Loucy (cell line): ENCODE results near the gene TPTE.
"Not testable (repeated sequence)": the region's sequence is repeated elsewhere in the genome, so short reads cannot be mapped to it uniquely, and the experiment has no call there.

Experiments
- H2AFZ ChIP-seq: fragments of 200-600 bp; sonication (generic); 2 replicates; pipeline ENCODE4 v1.6.0; 2016; ENCODE audit warnings: antibody characterized with exemption, mild to moderate bottlenecking, low read length, moderate library complexity
- H3F3A ChIP-seq: fragments of 200-600 bp; 2 replicates; pipeline ENCODE4 v1.6.0; 2016; ENCODE audit warnings: antibody characterized with exemption, low read depth, mild to moderate bottlenecking
- H3K27me3 ChIP-seq: fragments of 200-600 bp; sonication (generic); 2 replicates; pipeline ENCODE4 v1.6.1; 2014; ENCODE audit warnings: low read length, mild to moderate bottlenecking; ENCODE audit not compliant: insufficient read depth, poor library complexity, severe bottlenecking
- H3K36me3 ChIP-seq: fragments of 200-600 bp; sonication (generic); 2 replicates; pipeline ENCODE4 v1.6.1; 2016; ENCODE audit warnings: low read length; ENCODE audit not compliant: insufficient read depth
- H3K4me1 ChIP-seq: fragments of 200-600 bp; sonication (generic); 2 replicates; pipeline ENCODE4 v1.5.1; 2014; ENCODE audit warnings: low read length, mild to moderate bottlenecking; ENCODE audit not compliant: insufficient read depth, poor library complexity, severe bottlenecking
- H3K4me2 ChIP-seq: fragments of 200-600 bp; sonication (generic); 2 replicates; pipeline ENCODE4 v1.6.0; 2014; ENCODE audit warnings: antibody characterized with exemption, low read length, low read depth, mild to moderate bottlenecking; ENCODE audit not compliant: poor library complexity, severe bottlenecking
- H3K4me3 ChIP-seq: fragments of 200-600 bp; sonication (generic); 2 replicates; pipeline ENCODE4 v1.5.1; 2014; ENCODE audit warnings: low read length, mild to moderate bottlenecking, mixed read lengths; ENCODE audit not compliant: poor library complexity, severe bottlenecking
- H3K79me2 ChIP-seq: fragments of 200-600 bp; sonication (generic); 2 replicates; pipeline ENCODE4 v1.6.1; 2014; ENCODE audit warnings: low read length; ENCODE audit not compliant: insufficient read depth
- H3K9ac ChIP-seq: fragments of 200-600 bp; sonication (generic); 2 replicates; pipeline ENCODE4 v1.6.0; 2014; ENCODE audit warnings: mild to moderate bottlenecking, low read depth, low read length, moderate library complexity; ENCODE audit not compliant: poor library complexity, severe bottlenecking
- H3K9me2 ChIP-seq: fragments of 200-600 bp; sonication (generic); replicated peaks from 2 replicates; pipeline ENCODE4 v1.6.1; 2016; ENCODE audit warnings: low read depth, low read length, mixed read lengths
- H3K9me3 ChIP-seq: fragments of 200-600 bp; sonication (generic); 2 replicates; pipeline ENCODE4 v1.6.1; 2014; ENCODE audit warnings: mild to moderate bottlenecking, antibody characterized with exemption, low read length, low read depth; ENCODE audit not compliant: insufficient read depth
- H4K20me1 ChIP-seq: fragments of 200-600 bp; sonication (generic); 2 replicates; pipeline ENCODE4 v1.6.0; 2014; ENCODE audit warnings: antibody characterized with exemption, low read length, mild to moderate bottlenecking; ENCODE audit not compliant: insufficient read depth, poor library complexity, severe bottlenecking
- CTCF ChIP-seq: fragments of 200-600 bp; sonication (generic); conservative IDR thresholded peaks from 2 replicates; pipeline ENCODE4 v1.5.1; 2014; ENCODE audit warnings: mild to moderate bottlenecking, antibody characterized with exemption, low read length
- EZH2phosphoT487 ChIP-seq: fragments of 200-600 bp; IDR thresholded peaks from 2 replicates; pipeline ENCODE4 v1.6.1; 2018; ENCODE audit warnings: antibody characterized with exemption, mild to moderate bottlenecking, moderate library complexity, borderline replicate concordance

TPTE gene

GRCh38 chr21:10616535-10616934 lies 95.2 kb downstream of the TPTE start:
- no peak overlapping the region for H3K4me2 ChIP-seq
- no peaks in the 10 kb centered on the region for H3K36me3 ChIP-seq
- no peaks in the 10 kb centered on the region for H3K9me2 ChIP-seq
- H3F3A ChIP-seq = no peaks in the 10 kb centered on the region
- H3K27me3 ChIP-seq = no peaks in the 10 kb centered on the region
- TF ChIP-seq EZH2phosphoT487 (no peak), CTCF (no peak)
- H4K20me1 ChIP-seq = no peaks in the 10 kb centered on the region
- H3K9me3 ChIP-seq = peaks cover 4% of the 10 kb centered on the region; the same call in 1 of the 2 replicates
- H2AFZ ChIP-seq = no peak overlapping the region
- no peaks in the 10 kb centered on the region for H3K4me1 ChIP-seq
- no peaks in the 10 kb centered on the region for H3K79me2 ChIP-seq
- no peak overlapping the region for H3K4me3 ChIP-seq
- no peak overlapping the region for H3K9ac ChIP-seq

GRCh38 chr21:10617133-10617752 lies 95.9 kb downstream of the TPTE start:
- H3F3A ChIP-seq, H4K20me1 ChIP-seq, H3K79me2 ChIP-seq, H3K36me3 ChIP-seq, H3K4me2 ChIP-seq, H2AFZ ChIP-seq, H3K9ac ChIP-seq, H3K4me3 ChIP-seq, H3K9me3 ChIP-seq, H3K9me2 ChIP-seq, H3K4me1 ChIP-seq, H3K27me3 ChIP-seq: not testable (repeated sequence)

GRCh38 chr21:10627316-10627863 lies 106.0 kb downstream of the TPTE start:
- Histone ChIP-seq H3K79me2 (no peaks in the 10 kb centered on the region), H2AFZ (no peak overlapping the region), H3F3A (no peaks in the 10 kb centered on the region), H3K9ac (no peak overlapping the region), H4K20me1 (no peaks in the 10 kb centered on the region), H3K27me3 (no peaks in the 10 kb centered on the region), H3K9me2 (no peaks in the 10 kb centered on the region), H3K36me3 (no peaks in the 10 kb centered on the region), H3K4me2 (no peak overlapping the region), H3K9me3 (0 out of 2 replicates have a peak, but pooled peaks cover 5% of the 10 kb centered on the region), H3K4me1 (no peaks in the 10 kb centered on the region), H3K4me3 (no peak overlapping the region)
- TF ChIP-seq EZH2phosphoT487 = no peak
- no peak for TF ChIP-seq CTCF

GRCh38 chr21:10629239-10629638 lies 107.9 kb downstream of the TPTE start:
- H3K36me3 ChIP-seq, H3K4me3 ChIP-seq, H3K27me3 ChIP-seq, H3K9me3 ChIP-seq, H4K20me1 ChIP-seq, H3K79me2 ChIP-seq, H3F3A ChIP-seq, H2AFZ ChIP-seq, H3K4me1 ChIP-seq, H3K4me2 ChIP-seq, H3K9me2 ChIP-seq, H3K9ac ChIP-seq: not testable (repeated sequence)

- not testable (repeated sequence) for H3K79me2 ChIP-seq, H3K9me2 ChIP-seq, H3K4me1 ChIP-seq, H3K9ac ChIP-seq, H3F3A ChIP-seq, H3K4me2 ChIP-seq, H4K20me1 ChIP-seq, H3K36me3 ChIP-seq, H3K4me3 ChIP-seq, H2AFZ ChIP-seq, H3K9me3 ChIP-seq, H3K27me3 ChIP-seq
Observed at GRCh38 chr21:10630829-10631228, 109.4 kb downstream of the TPTE start.

GRCh38 chr21:10631316-10631715 lies 109.9 kb downstream of the TPTE start:
- H3K27me3 ChIP-seq, H3K9ac ChIP-seq, H4K20me1 ChIP-seq, H3K4me3 ChIP-seq, H3K9me3 ChIP-seq, H2AFZ ChIP-seq, H3K9me2 ChIP-seq, H3F3A ChIP-seq, H3K36me3 ChIP-seq, H3K79me2 ChIP-seq, H3K4me1 ChIP-seq, H3K4me2 ChIP-seq: not testable (repeated sequence)
